Heart left ventricle (tissue), 13 donors: ENCODE results near the gene CRISPLD2.

Source experiments
- POLR2A ChIP-seq, 2 donors: fragments of 450-650 bp; IDR thresholded peaks; one replicate each; pipeline ENCODE4 v1.6.1; 2017; ENCODE audit warnings: antibody characterized with exemption in 2 of 2, mild to moderate bottlenecking in 2 of 2, moderate library complexity in 2 of 2
- TF ChIP-seq, protein P1 (sequence below), 12 donors: fragments of 200-600 bp; sonication (generic) in 4 of 12; IDR thresholded peaks; one replicate each; pipeline versions ENCODE4 v1.5.0 to v1.8.0; 2018 to 2022; ENCODE audit warnings: antibody characterized with exemption in 12 of 12, mild to moderate bottlenecking in 5 of 12
- donor health status: ischemic (EF 13 %, LVEDD 7.1; RV severe dilation, severe dysfunction).
- donor health status: DM: no; HTN: yes; CAD: no.
- donor health status: DM: no; HTN: no; CAD: no.
- donor health status: ischemic (EF 25% LVEDD 6.9; RV normal size, moderate dysfunction).
- donor health status: ischemic (EF 25% LVEDD 5.7; RV mildly dilated, moderate dysfunction).
- donor health status: ischemic (EF 35%, LVEDD 5.7; RV mildly dilated, moderate dysfunction).
- donor health status: nonischemic (EF 11% LVEDD 7.7; RV severe dilation, severe dysfunction).
- donor health status: DM: yes; HTN: yes; CAD: no.
- donor health status: PGD.
- donor health status: ischemic (EF 29% LVEDD 5.4; RV normal size, mild dysfunction).
- donor health status: nonischemic (EF 23%, LVEDD 6.1; RV moderate dilation, normal function).

DNA sequence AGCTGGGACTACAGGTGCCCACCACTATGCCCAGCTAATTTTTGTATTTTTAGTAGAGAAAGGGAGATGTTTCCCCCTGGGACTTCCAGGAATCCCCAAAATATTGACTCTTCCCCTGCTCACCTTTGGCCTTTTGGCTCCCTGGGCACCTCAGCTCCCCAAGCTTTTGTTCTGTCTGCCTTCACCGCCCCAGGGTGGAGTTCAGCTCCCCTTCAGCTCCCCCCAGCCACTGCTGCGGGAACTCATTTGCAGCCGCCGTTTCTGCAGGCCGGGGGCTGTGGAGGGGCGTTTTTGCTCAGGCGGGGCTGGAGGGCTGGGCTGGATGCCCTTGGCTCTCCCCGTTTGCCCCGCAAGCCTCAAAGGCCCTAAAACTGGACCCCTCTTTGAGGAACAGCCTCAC lies 47.9 kb downstream of the CRISPLD2 start:
- TF ChIP-seq, protein P1, sequence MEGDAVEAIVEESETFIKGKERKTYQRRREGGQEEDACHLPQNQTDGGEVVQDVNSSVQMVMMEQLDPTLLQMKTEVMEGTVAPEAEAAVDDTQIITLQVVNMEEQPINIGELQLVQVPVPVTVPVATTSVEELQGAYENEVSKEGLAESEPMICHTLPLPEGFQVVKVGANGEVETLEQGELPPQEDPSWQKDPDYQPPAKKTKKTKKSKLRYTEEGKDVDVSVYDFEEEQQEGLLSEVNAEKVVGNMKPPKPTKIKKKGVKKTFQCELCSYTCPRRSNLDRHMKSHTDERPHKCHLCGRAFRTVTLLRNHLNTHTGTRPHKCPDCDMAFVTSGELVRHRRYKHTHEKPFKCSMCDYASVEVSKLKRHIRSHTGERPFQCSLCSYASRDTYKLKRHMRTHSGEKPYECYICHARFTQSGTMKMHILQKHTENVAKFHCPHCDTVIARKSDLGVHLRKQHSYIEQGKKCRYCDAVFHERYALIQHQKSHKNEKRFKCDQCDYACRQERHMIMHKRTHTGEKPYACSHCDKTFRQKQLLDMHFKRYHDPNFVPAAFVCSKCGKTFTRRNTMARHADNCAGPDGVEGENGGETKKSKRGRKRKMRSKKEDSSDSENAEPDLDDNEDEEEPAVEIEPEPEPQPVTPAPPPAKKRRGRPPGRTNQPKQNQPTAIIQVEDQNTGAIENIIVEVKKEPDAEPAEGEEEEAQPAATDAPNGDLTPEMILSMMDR (IDR thresholded peaks at IDR 0.05) = no peak
- no peak for TF ChIP-seq POLR2A (IDR thresholded peaks at IDR 0.05)
